Fibroblast of pulmonary artery (primary cell): ENCODE data around the gene LRSAM1.

Experiments used
- DNase-seq: peaks from one replicate; pipeline ENCODE4 v3.0.0-alpha.2; 2010; ENCODE audit warnings: low read depth
- H3K4me3 ChIP-seq: replicated peaks from 2 replicates; pipeline ENCODE4 v1.5.1; 2011; ENCODE audit warnings: low read depth, mild to moderate bottlenecking, control low read depth, low read length, moderate library complexity
- TF ChIP-seq, protein P1 (sequence below): IDR thresholded peaks from 2 replicates; pipeline ENCODE4 v1.5.1; 2011; ENCODE audit warnings: mild to moderate bottlenecking, control low read depth, low read length, inconsistent platforms; ENCODE audit errors: missing control alignments

The LRSAM1 gene

DNA sequence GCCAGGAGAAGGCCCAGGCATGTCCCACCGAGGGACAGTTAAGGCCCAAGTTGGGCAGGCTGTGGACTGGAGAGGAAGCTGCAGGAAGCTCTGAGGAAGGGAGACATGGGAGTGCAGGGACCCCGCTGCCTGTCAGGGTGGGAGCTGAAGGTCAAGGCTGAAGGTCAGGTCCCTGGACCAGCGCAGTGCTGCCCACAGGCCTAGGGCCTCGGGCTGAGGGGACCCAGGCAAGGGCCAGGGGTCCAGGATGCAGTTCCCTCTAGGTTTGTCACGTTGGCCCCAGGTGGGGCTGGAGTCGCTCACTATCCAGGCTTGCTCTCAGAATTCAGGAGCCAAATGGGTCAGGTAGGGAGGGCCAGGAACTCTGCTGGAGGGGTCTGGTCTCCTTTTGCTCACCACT lies 84.1 kb downstream of the LRSAM1 start:
- H3K4me3 ChIP-seq, result no peak overlapping the region
- TF ChIP-seq, protein P1, sequence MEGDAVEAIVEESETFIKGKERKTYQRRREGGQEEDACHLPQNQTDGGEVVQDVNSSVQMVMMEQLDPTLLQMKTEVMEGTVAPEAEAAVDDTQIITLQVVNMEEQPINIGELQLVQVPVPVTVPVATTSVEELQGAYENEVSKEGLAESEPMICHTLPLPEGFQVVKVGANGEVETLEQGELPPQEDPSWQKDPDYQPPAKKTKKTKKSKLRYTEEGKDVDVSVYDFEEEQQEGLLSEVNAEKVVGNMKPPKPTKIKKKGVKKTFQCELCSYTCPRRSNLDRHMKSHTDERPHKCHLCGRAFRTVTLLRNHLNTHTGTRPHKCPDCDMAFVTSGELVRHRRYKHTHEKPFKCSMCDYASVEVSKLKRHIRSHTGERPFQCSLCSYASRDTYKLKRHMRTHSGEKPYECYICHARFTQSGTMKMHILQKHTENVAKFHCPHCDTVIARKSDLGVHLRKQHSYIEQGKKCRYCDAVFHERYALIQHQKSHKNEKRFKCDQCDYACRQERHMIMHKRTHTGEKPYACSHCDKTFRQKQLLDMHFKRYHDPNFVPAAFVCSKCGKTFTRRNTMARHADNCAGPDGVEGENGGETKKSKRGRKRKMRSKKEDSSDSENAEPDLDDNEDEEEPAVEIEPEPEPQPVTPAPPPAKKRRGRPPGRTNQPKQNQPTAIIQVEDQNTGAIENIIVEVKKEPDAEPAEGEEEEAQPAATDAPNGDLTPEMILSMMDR, result no peak
- DNase-seq, result no peak

- peak; percentile 42 for DNase-seq
- no peak overlapping the region for H3K4me3 ChIP-seq
- TF ChIP-seq, protein P1, result no peak
Measured at GRCh38 chr9:127535834-127536233, 84.5 kb downstream of the LRSAM1 start.

DNA sequence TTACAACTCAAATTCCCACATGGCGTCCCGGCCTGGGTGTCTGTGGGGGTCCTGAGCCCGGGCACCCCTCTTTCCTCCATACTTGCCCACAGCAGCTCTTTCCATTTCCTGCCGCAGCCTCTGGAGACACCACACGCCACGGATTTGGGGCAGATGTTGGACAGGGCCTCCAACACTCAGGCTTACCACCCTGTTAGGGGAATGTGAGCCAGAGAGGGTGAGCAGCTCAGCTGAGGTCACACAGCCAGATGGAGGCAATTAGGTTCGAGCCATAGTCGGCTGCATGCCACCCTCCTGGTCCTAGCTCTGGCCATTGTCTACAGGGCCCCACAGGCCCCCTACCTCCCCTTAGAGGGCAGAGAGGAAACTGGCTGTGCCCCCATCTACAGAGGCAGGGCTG lies 85.2 kb downstream of the LRSAM1 start:
- TF ChIP-seq, protein P1, result no peak
- DNase-seq, result no peak
- H3K4me3 ChIP-seq, result no peak overlapping the region

DNA sequence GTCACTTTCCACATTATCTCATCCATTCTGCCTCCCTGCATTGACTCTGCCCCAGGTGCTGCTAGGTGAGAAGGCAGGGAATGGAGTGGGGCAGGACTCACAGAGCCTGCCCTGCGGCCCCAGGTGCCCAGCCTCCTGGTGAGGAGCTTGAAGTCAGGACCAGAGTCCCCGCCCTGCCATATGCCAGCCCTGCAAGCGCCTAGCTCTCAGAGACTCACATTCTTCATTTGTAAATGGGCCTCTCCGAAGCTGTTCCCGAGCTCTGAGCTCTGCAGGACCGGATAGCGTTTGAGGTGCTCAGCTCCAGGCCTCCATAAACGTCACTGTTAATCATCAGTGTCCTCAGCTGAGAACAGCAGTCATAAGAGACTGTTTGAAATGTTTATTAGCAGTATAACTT lies 85.7 kb downstream of the LRSAM1 start:
- TF ChIP-seq, protein P1, result no peak
- no peak overlapping the region for H3K4me3 ChIP-seq
- DNase-seq, result peak; percentile 40

DNA sequence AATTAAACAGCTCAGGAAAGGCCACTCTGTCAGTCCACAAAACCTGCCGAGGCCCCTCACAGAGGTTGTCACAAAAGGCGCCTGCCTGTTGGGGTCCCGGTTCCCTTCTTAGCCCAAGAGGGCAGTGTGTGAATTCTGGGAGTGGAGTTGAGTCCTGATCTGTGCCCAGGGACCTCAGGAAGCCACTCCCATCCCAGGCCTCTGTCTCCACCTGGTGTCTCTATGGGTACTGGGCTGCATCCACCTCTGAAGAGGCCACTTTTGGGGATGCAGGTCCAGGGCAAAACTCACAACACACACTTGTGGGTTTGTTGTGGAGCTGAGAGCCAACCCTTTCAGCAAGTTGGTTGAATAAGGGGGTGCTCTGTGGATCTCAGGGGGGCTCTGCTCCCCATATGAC lies 86.5 kb downstream of the LRSAM1 start:
- TF ChIP-seq, protein P1, result peak; percentile 31
- H3K4me3 ChIP-seq, result no peak overlapping the region
- DNase-seq, result no peak

- DNase-seq, result peak; percentile 44
- TF ChIP-seq, protein P1, result no peak
- no peak overlapping the region for H3K4me3 ChIP-seq
Measured at GRCh38 chr9:127538849-127539258, 87.5 kb downstream of the LRSAM1 start.

GRCh38 chr9:127539259-127539981 lies 88.1 kb downstream of the LRSAM1 start:
- DNase-seq, result no peak
- no peak overlapping the region for H3K4me3 ChIP-seq
- TF ChIP-seq, protein P1, result no peak
